ENCODE data around the gene RPS18. TPM values are rescaled to one million over a fixed set of nuclear protein-coding genes. Genes with fewer than 3 reads are reported as not detected.

Gene RPS18
- total RNA-seq, 1 experiment from 2014 or later: 3,216 TPM

DNA sequence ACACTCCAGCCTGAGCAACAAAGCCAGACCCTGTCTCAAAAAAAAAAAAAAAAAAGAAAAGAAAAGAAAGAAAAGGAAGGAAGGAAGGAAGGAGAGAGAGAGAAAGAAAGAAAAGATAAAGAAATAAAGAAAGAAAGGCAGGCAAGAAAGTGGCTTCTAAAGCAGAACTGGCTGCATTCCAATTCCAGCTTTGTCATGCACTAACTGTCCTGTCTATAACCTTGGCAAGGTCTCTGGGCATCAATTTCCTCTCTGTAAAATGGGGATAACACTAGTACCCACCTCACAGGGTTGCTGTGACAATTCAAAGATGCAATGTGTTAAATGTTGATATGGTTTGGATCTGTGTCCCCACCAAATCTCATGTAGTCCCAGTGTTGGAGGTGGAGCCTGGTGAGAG, 35.5 kb upstream of the RPS18 start:
- Histone ChIP-seq H3K14ac (ENCODE audit: insufficient read depth, low read length) (no peak overlapping the region), H3K79me2 (ENCODE audit: insufficient read depth, low read length) (no peaks in the 10 kb centered on the region), H3K23ac (ENCODE audit: insufficient read length, low read depth, low read length) (no peak overlapping the region), H2AK5ac (ENCODE audit: insufficient read length, low read length) (no peak overlapping the region), H3K4me1 (ENCODE audit: insufficient read depth, low read length) (peaks cover 3% of the 10 kb centered on the region; the same call in 1 of the 2 replicates), H3K4ac (ENCODE audit: low read depth, low read length) (no peak overlapping the region), H3K56ac (ENCODE audit: insufficient read length, low read depth, low read length) (no peak overlapping the region), H3K23me2 (ENCODE audit: insufficient read length, low read depth, low read length, poor library complexity, severe bottlenecking) (no peaks in the 10 kb centered on the region), H2BK5ac (ENCODE audit: insufficient read length, low read length) (no peak overlapping the region), H3K27me3 (ENCODE audit: insufficient read depth, low read length) (no peaks in the 10 kb centered on the region), H3T11ph (ENCODE audit: low read length) (no peak overlapping the region), H2BK12ac (ENCODE audit: insufficient read length, low read depth, low read length) (no peak overlapping the region), H3K18ac (ENCODE audit: insufficient read length, low read depth, low read length) (no peak overlapping the region), H4K91ac (ENCODE audit: insufficient read length, low read depth, low read length) (no peak overlapping the region), H4K20me1 (ENCODE audit: control insufficient read depth, insufficient read depth, insufficient read length) (no peaks in the 10 kb centered on the region), H2BK20ac (ENCODE audit: low read depth, low read length, poor library complexity, severe bottlenecking) (no peak overlapping the region), H2BK15ac (ENCODE audit: low read depth, low read length) (no peak overlapping the region), H2AFZ (ENCODE audit: low read length) (no peak overlapping the region), H3K27ac (ENCODE audit: insufficient read length, low read depth, low read length) (no peak overlapping the region), H4K8ac (replicated peaks; ENCODE audit: insufficient read length, low read depth, low read length) (no peak overlapping the region), H3K9ac (ENCODE audit: extremely low read depth, insufficient read length, low read length) (no peak overlapping the region), H3K9me3 (ENCODE audit: control insufficient read depth, low read depth, low read length) (no peaks in the 10 kb centered on the region), H3K79me1 (ENCODE audit: insufficient read depth, low read depth, low read length, poor library complexity, severe bottlenecking) (no peaks in the 10 kb centered on the region), H4K5ac (ENCODE audit: insufficient read length, low read depth, low read length) (no peak overlapping the region), H2BK120ac (ENCODE audit: low read depth, low read length, poor library complexity, severe bottlenecking) (no peak overlapping the region), H3K4me2 (ENCODE audit: insufficient read depth, insufficient read length, low read length) (no peak overlapping the region)
- H3K27ac Mint-ChIP-seq: no peak overlapping the region
- peaks cover 68% of the 10 kb centered on the region for H3K27me3 Mint-ChIP-seq (ENCODE audit: low read depth)
- TF ChIP-seq, protein P1, sequence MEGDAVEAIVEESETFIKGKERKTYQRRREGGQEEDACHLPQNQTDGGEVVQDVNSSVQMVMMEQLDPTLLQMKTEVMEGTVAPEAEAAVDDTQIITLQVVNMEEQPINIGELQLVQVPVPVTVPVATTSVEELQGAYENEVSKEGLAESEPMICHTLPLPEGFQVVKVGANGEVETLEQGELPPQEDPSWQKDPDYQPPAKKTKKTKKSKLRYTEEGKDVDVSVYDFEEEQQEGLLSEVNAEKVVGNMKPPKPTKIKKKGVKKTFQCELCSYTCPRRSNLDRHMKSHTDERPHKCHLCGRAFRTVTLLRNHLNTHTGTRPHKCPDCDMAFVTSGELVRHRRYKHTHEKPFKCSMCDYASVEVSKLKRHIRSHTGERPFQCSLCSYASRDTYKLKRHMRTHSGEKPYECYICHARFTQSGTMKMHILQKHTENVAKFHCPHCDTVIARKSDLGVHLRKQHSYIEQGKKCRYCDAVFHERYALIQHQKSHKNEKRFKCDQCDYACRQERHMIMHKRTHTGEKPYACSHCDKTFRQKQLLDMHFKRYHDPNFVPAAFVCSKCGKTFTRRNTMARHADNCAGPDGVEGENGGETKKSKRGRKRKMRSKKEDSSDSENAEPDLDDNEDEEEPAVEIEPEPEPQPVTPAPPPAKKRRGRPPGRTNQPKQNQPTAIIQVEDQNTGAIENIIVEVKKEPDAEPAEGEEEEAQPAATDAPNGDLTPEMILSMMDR (conservative IDR thresholded peaks at IDR 0.05): no peak
- H3K9me3 Mint-ChIP-seq: no peaks in the 10 kb centered on the region
- H3K36me3 Mint-ChIP-seq (ENCODE audit: insufficient read depth in 1 of 3, low read depth in 3 of 3): no peaks in the 10 kb centered on the region
- H3K4me3 Mint-ChIP-seq: no peak overlapping the region
- no peak for DNase-seq
- H3K4me1 Mint-ChIP-seq: peaks cover 11% of the 10 kb centered on the region in 2 experiments

Measured in H9 (cell line).